Stimulated activated naive B cell treated with anti-CD40 and anti-IgM and Interleukin-4, amounts not matched to agents 10 μg/mL and 1 μg/mL and 100 μg/mL, for 72 hours (primary cell): Measurements from ENCODE around the gene CYSTM1.

Experiments used
- ATAC-seq, 2 donors: fragments of 150-1000 bp; cut with Tn5 transposase; replicated peaks; 2 replicates each; pipeline ENCODE4 v1.10.0; 2021; ENCODE audit warnings: moderate library complexity in 1 of 2
- DNase-seq: peaks from one replicate; pipeline ENCODE4 v3.0.0; 2021
- H3K27ac Mint-ChIP-seq: one replicate; pipeline ENCODE4 v1.8.0; 2022; ENCODE audit warnings: mild to moderate bottlenecking, mixed read lengths
- H3K27me3 Mint-ChIP-seq, 2 donors: one replicate each; pipeline ENCODE4 v1.8.0; 2022; ENCODE audit warnings: mixed read lengths in 2 of 2
- H3K36me3 Mint-ChIP-seq, 2 donors: one replicate each; pipeline ENCODE4 v1.8.0; 2022; ENCODE audit warnings: mixed read lengths in 2 of 2, mild to moderate bottlenecking in 1 of 2
- H3K4me1 Mint-ChIP-seq, 2 donors: one replicate each; pipeline ENCODE4 v1.8.0; 2022; ENCODE audit warnings: mixed read lengths in 2 of 2, mild to moderate bottlenecking in 1 of 2
- H3K4me3 Mint-ChIP-seq, 2 donors: one replicate each; pipeline ENCODE4 v1.8.0; 2022; ENCODE audit warnings: mild to moderate bottlenecking in 2 of 2, mixed read lengths in 2 of 2, moderate library complexity in 1 of 2
- H3K9me3 Mint-ChIP-seq, 2 donors: one replicate each; pipeline ENCODE4 v1.8.0; 2022; ENCODE audit warnings: mixed read lengths in 2 of 2, mild to moderate bottlenecking in 1 of 2

CYSTM1 gene

DNA sequence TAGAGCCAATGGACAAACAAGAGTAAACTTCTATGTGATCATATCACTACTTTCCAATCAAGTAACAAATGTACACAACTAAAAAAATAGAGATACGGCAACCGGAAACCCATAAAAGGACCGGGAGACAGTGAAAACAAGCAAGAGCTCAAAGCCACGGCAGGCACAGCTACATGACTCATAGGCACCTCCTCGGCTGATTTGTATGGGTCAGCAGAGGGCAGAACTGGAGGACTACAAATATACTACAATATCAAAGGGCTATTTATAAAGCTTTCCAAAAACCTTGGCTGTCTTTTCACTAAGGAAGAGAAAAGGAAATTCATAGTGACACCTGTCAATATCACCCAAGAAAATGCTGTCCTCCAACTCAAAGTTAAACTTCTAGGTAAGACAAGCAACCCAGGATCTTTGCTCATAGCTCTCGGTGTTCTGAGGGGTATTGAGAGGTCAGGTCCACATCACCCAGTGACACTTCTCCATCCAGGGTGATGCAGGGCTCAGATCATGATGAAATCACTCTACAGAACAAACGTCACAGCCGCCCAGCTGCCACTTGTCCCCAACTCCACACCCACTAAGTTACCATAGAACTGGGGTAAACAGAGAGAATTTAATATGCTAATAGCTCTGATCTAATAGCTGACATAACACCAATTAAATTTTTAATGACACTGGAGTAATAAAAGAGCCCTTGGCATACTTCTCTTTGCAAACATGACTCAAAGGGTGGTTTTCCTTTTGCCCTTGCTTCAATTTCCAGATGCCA, 86.6 kb downstream of the CYSTM1 start:
- DNase-seq (no peak), ATAC-seq (no peak)
- Mint-ChIP-seq H3K36me3 (peaks cover 32 to 33% of the 10 kb centered on the region in 2 donors), H3K4me3 (no peak overlapping the region), H3K4me1 (peaks cover 22 to 31% of the 10 kb centered on the region in 2 donors), H3K9me3 (no peaks in the 10 kb centered on the region), H3K27me3 (no peaks in the 10 kb centered on the region), H3K27ac (no peak overlapping the region)

DNA sequence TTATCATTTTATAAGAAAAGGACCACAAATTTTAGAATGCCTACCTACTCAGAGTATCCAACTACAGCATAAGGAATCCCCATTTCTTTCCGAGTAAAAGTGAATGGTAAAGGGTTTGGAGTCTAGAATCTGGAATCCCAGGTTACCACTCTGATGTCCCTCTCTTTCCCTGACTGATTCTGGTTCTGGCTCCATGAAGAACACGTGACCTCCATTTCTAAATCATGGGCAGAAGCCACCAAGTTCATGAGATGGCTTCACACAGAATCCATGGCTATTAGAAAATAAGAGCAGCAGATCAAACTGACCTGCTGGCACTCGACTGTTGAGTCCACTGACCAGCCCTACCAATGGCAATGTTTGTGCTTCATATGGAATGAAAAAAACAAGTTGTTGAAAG, 87.2 kb downstream of the CYSTM1 start:
- Mint-ChIP-seq H3K4me3 (no peak overlapping the region), H3K27me3 (no peaks in the 10 kb centered on the region), H3K27ac (no peak overlapping the region), H3K9me3 (no peaks in the 10 kb centered on the region), H3K36me3 (peaks cover 31 to 32% of the 10 kb centered on the region in 2 donors), H3K4me1 (peaks cover 28 to 33% of the 10 kb centered on the region in 2 donors)
- ATAC-seq (no peak), DNase-seq (no peak)

DNA sequence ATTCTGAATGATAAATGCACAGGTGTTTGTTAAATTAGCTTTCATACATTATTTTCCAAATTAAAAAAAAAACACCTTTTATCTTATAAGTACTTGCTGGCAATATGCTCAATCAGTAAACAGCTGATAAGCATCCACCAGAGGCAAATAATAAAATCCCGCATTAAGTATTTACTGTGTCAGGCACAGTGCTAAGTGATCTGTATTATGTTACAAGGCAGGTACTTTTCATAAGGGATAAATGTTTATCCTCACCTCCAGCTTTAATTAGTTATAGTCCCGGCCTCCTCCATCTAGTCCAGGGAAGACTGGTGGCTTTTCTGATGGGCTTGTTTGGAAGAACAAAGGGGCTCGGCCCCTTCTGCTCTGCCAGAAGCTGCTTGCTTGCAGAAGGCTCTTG, 87.9 kb downstream of the CYSTM1 start:
- DNase-seq (no peak), ATAC-seq (no peak)
- Mint-ChIP-seq H3K27me3 (no peaks in the 10 kb centered on the region), H3K27ac (no peak overlapping the region), H3K9me3 (no peaks in the 10 kb centered on the region), H3K36me3 (peaks cover 25 to 28% of the 10 kb centered on the region in 2 donors), H3K4me3 (no peak overlapping the region), H3K4me1 (peaks cover 28 to 33% of the 10 kb centered on the region in 2 donors)

DNA sequence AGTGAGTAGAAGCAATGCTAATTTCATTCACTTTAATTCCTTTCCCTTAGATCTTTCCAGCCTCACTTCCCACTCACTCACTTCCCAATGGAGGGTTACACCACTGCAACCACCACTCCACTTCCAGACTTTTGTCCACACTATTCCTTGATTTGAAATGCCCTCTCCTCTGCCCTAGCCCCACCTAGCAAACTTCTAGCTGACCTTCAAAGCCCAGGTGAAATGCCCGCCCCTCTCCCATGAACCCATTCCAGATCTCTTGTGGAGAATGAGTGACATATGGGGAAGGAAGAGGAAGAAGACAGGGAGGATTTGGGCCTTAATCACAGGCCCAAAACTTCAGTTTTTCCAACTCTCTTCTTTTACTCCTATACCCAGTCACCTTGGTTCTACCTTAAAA, 90.9 kb downstream of the CYSTM1 start:
- no peak for DNase-seq
- Mint-ChIP-seq H3K9me3 (no peaks in the 10 kb centered on the region), H3K27me3 (no peaks in the 10 kb centered on the region), H3K4me3 (no peak overlapping the region), H3K36me3 (peaks cover 6 to 14% of the 10 kb centered on the region in 2 donors), H3K4me1 (peaks cover 26 to 28% of the 10 kb centered on the region in 2 donors), H3K27ac (no peak overlapping the region)
- ATAC-seq, result no peak

DNA sequence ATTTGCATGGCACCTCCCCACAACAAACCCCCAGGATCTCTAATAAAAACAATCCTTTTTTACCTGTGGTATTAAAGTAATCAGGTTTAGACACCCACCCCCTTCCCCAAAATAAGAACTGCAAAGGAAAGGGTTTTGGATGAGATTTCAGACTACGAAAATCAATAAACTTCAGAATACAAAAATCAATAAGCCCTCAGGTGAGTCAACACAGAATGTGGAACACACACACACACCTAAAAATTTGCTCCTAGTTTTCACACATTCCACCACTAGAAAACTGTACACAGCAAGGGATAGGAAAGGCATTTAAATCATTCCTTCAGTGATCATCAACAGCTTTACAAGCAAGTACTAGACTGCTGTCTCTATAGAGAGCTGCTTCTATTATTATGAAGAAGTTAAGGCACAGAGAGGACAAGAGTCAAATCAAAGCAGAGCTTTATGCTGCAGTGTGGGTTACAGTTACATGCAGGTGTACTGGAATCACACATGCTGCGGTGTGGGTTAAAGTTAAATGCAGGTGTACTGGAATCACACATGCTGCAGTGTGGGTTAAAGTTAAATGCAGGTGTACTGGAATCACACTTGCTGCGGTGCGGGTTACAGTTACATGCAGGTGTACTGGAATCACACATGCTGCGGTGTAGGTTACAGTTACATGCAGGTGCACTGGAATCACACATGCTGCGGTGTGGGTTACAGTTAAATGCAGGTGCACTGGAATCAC, 91.6 kb downstream of the CYSTM1 start:
- H3K27me3 Mint-ChIP-seq, result no peaks in the 10 kb centered on the region
- no peaks in the 10 kb centered on the region for H3K9me3 Mint-ChIP-seq
- ATAC-seq (no peak), DNase-seq (no peak)
- H3K27ac Mint-ChIP-seq, result no peak overlapping the region
- peaks cover 26 to 28% of the 10 kb centered on the region in 2 donors for H3K4me1 Mint-ChIP-seq
- H3K4me3 Mint-ChIP-seq, result no peak overlapping the region
- H3K36me3 Mint-ChIP-seq, result peaks cover 6 to 14% of the 10 kb centered on the region in 2 donors

DNA sequence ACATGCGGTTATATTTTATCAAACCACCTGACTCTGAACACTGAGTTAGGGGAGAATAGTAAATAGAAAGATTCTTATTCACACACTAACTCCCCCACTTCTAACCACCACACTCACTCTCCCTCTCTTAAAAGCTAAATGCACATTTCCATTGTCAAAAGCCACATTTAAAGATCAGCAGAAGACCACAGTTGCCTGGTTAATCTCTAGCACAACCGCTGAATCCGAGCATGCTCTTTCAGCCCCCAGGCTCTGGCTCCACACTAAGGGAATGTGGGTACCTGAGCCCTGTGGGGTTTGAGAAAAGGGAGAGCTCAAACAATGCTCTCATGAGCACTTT, 92.2 kb downstream of the CYSTM1 start:
- no peak for DNase-seq
- peaks cover 6 to 13% of the 10 kb centered on the region in 2 donors for H3K36me3 Mint-ChIP-seq
- ATAC-seq, result no peak
- H3K9me3 Mint-ChIP-seq, result no peaks in the 10 kb centered on the region
- no peaks in the 10 kb centered on the region for H3K27me3 Mint-ChIP-seq
- H3K27ac Mint-ChIP-seq, result no peak overlapping the region
- H3K4me3 Mint-ChIP-seq, result no peak overlapping the region
- peaks cover 24 to 28% of the 10 kb centered on the region in 2 donors for H3K4me1 Mint-ChIP-seq

DNA sequence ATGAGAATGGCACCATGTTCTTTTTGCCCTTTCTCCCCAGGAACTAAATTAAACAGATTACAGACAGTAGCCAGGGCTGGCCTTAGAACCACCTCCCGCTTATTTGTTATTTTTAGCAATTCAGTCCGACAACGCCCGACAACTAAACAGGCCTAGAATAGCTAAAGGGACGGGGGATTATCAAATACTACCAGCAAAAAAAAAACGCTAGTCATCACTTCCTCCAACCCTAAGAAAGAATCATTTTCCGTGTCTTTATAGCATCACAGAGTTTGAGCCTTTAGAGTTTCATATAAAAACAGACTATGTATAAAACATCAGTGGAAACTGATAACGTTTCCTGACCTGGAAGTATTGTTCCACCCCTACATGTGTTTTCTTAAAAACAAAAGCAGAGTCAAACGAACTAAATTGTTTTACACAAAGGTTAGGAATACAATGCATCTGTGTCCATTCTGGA, 92.6 kb downstream of the CYSTM1 start:
- no peak overlapping the region for H3K4me3 Mint-ChIP-seq
- H3K36me3 Mint-ChIP-seq, result peaks cover 6 to 10% of the 10 kb centered on the region in 2 donors
- H3K27ac Mint-ChIP-seq, result no peak overlapping the region
- peaks cover 21 to 28% of the 10 kb centered on the region in 2 donors for H3K4me1 Mint-ChIP-seq
- DNase-seq (no peak), ATAC-seq (no peak)
- H3K27me3 Mint-ChIP-seq, result no peaks in the 10 kb centered on the region
- no peaks in the 10 kb centered on the region for H3K9me3 Mint-ChIP-seq

DNA sequence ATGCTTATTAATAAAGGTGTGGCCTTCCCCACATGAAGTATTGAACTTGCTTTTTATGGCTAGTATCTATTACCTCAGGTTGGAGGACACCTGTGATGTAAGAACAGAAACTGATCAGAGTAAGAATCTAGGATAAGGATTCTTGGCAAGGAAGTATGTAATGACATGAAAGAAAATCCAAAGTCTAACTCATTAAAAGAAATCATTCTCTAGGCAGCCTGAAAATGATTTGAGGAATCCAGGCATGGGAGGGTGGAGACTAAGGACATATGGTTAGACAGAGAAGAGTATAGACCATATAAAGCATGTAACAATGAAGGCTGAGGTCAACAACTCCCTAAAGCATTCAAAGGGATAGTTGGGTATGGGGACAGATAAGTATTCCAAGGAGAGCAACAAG, 95.0 kb downstream of the CYSTM1 start:
- Mint-ChIP-seq H3K4me3 (no peak overlapping the region), H3K4me1 (peaks cover 19 to 21% of the 10 kb centered on the region in 2 donors), H3K9me3 (no peaks in the 10 kb centered on the region), H3K27me3 (no peaks in the 10 kb centered on the region), H3K27ac (no peak overlapping the region), H3K36me3 (peaks cover 10 to 13% of the 10 kb centered on the region in 2 donors)
- ATAC-seq (no peak), DNase-seq (no peak)

DNA sequence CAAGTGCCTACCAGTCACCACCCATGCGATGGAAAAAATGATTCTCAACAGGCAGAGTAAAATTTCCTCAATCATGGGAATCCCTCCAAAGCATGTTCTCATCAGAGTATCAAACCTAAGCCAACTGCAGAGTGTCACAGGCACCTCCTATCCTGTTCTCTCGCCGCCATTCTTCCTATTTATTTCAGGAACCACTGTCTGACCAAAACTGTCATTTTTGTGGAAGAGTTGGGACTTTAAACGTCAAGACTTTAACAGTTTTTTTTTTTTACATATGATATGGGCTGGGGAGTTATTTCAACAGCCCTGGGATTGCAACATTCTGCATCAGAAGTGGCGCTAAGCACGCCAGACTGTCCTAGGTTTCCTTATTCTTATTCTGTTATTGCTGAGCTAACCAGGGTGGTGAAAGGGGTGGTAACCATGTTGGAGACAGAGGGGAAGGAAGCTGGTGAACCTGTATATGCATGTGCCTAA, 98.5 kb downstream of the CYSTM1 start:
- Mint-ChIP-seq H3K4me3 (no peak overlapping the region), H3K27me3 (no peaks in the 10 kb centered on the region), H3K36me3 (peaks cover 27 to 29% of the 10 kb centered on the region in 2 donors), H3K27ac (no peak overlapping the region), H3K9me3 (peaks cover 0 to 2% of the 10 kb centered on the region in 2 donors), H3K4me1 (peaks cover 5 to 13% of the 10 kb centered on the region in 2 donors)
- DNase-seq, result no peak
- ATAC-seq, result no peak

DNA sequence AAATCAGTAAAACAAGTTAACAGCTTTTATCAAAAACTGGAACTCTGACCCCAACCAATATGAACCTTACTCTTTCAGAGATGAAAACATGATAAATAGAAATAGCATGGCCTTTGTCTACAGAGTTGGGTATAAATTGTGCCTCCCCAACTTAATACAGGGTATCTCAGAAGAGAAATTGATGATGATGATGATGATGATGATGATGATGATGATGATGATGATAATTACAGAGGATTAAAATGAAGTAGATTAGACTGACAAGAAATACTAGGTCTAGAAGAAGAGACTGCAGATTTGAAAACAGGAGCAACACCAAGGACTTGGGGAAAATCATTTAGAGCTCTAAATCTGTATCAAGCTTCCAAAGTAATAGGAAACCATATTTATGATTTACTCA, 100.8 kb downstream of the CYSTM1 start:
- Mint-ChIP-seq H3K27ac (no peak overlapping the region), H3K27me3 (no peaks in the 10 kb centered on the region), H3K36me3 (peaks cover 26 to 27% of the 10 kb centered on the region in 2 donors), H3K4me1 (peaks cover 8 to 13% of the 10 kb centered on the region in 2 donors), H3K4me3 (no peak overlapping the region), H3K9me3 (peaks cover 0 to 2% of the 10 kb centered on the region in 2 donors)
- ATAC-seq, result no peak
- no peak for DNase-seq

DNA sequence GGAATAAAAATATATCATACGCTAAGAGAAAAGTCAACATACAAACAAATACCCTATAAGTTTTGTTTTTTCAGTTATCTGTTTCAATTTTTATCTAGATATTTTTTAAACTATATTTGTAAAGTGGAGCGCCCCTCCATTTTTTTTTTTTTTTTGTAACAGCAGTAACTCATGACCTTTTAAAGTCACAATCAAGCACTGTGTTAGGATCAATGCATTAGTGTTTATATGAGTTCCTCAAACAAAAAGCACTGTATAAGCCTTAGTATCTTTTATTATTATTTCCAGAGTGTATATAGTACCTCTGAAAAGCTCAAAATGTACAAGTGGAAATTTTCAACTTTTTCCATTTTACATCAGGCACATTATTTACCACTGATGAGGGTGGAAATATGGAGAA, 107.3 kb downstream of the CYSTM1 start:
- Mint-ChIP-seq H3K27ac (no peak overlapping the region), H3K27me3 (no peaks in the 10 kb centered on the region), H3K9me3 (peaks cover 0 to 2% of the 10 kb centered on the region in 2 donors), H3K36me3 (peaks cover 13 to 16% of the 10 kb centered on the region in 2 donors), H3K4me3 (no peak overlapping the region), H3K4me1 (peaks cover 13 to 30% of the 10 kb centered on the region in 2 donors)
- ATAC-seq (no peak), DNase-seq (no peak)

DNA sequence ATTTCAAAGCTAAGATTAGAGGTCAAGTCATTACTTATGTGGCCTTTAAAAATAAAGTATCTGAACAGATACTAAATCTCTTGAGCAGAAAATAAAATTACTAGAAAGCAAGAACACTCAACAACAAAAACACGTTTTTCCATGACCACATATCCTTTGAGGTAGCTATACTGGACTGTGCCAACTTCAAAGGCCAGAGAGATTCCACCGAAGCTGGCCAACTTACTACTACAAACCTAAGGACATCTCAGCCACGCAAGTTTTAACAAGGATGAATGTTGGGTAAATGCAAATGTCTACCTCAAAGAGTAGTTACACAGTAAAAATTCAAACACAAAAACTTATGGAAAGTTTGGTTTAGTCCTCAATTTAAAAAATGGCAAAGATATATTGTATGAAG, 109.0 kb downstream of the CYSTM1 start:
- no peak for ATAC-seq
- H3K36me3 Mint-ChIP-seq, result peaks cover 4 to 5% of the 10 kb centered on the region in 2 donors
- no peak overlapping the region for H3K4me3 Mint-ChIP-seq
- DNase-seq, result no peak
- H3K9me3 Mint-ChIP-seq, result no peaks in the 10 kb centered on the region
- peaks cover 12 to 40% of the 10 kb centered on the region in 2 donors for H3K4me1 Mint-ChIP-seq
- no peaks in the 10 kb centered on the region for H3K27me3 Mint-ChIP-seq
- H3K27ac Mint-ChIP-seq, result no peak overlapping the region

DNA sequence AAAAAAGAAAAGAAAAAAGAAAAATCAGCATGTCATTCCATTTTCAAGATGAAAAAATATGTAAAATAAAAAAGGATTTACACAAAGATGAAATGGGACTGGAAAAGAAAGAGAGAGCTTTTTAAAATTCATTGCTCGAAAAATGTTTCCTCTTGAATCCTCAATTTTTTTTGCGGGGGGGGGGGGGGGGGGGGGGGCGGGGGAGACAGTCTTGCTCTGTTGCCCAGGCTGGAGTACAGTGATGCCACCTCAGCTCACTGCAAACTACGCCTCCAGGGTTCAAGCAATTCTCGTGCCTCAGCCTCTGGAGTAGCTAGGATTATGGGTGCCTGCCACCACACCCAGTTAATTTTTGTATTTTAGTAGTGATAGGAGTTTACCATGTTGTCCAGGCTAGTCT, 111.4 kb downstream of the CYSTM1 start:
- no peaks in the 10 kb centered on the region for H3K27me3 Mint-ChIP-seq
- H3K4me1 Mint-ChIP-seq, result peaks cover 19 to 53% of the 10 kb centered on the region in 2 donors
- no peak overlapping the region for H3K4me3 Mint-ChIP-seq
- DNase-seq (no peak), ATAC-seq (no peak)
- H3K9me3 Mint-ChIP-seq, result no peaks in the 10 kb centered on the region
- no peak overlapping the region for H3K27ac Mint-ChIP-seq
- H3K36me3 Mint-ChIP-seq, result peaks cover 4 to 11% of the 10 kb centered on the region in 2 donors

DNA sequence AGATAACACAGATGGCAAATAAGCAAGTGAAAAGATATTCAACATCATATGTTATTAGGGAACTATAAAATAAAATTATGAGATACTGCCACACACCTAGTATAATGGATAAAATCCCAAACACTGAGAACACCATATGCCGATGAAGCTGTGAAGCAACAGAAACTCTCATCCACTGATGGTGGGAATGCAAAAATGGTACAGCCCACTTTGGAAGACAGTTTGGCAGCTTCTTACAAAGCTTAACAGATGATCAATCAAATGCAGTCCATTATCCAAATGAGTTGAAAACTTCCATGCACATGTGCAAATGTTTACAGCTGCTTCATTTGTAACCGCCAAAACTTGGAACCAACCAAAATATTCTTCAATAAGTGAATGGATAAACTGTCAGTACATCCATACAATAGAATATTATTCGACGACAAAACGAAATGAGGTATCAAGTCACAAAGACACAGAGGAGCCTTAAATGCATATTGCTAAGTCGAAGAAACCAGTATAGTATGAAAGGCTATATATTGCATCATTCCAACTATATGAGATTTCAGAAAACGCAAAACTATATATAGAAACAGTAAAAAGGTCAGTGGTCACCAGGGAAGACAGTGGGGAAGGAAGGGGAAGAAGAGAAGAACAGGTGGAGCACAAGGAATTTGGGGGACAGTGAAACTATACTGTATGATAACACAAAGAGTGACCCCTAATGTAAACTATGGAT, 113.0 kb downstream of the CYSTM1 start:
- Mint-ChIP-seq H3K36me3 (peaks cover 4 to 12% of the 10 kb centered on the region in 2 donors), H3K9me3 (no peaks in the 10 kb centered on the region), H3K27me3 (no peaks in the 10 kb centered on the region), H3K4me1 (peaks cover 19 to 50% of the 10 kb centered on the region in 2 donors), H3K27ac (no peak overlapping the region), H3K4me3 (no peak overlapping the region)
- no peak for ATAC-seq
- no peak for DNase-seq
